ENCODE results near the gene SNTB2. TPM values are rescaled to one million over a fixed set of nuclear protein-coding genes. Genes with fewer than 3 reads are reported as not detected.
A peak's percentile ranks its signal among the peaks of the same experiment; 100 is the strongest.
"Not testable (repeated sequence)": the region's sequence is repeated elsewhere in the genome, so short reads cannot be mapped to it uniquely, and the experiment has no call there.

The SNTB2 gene
- polyA plus RNA-seq, 6 donors from 2014 or later: 2.4 to 7.1 (median 4.2) TPM

GRCh38 chr16:69293401-69293800 lies 106.4 kb downstream of the SNTB2 start:
- H3K27me3 Mint-ChIP-seq: no peaks in the 10 kb centered on the region
- H3K27ac Mint-ChIP-seq: peak overlapping the region in 1 of 6 donors; percentile 42
- no peaks in the 10 kb centered on the region for H3K36me3 Mint-ChIP-seq
- DNase-seq (no peak), ATAC-seq (ENCODE audit: low read depth in 2 of 2) (no peak)
- H3K9me3 Mint-ChIP-seq: no peaks in the 10 kb centered on the region
- H3K4me3 Mint-ChIP-seq: no peak overlapping the region
- no peaks in the 10 kb centered on the region for H3K4me1 Mint-ChIP-seq

- no peaks in the 10 kb centered on the region for H3K36me3 Mint-ChIP-seq
- no peak for ATAC-seq (ENCODE audit: low read depth in 2 of 2)
These were observed 107.1 kb downstream of the SNTB2 start for GRCh38 chr16:69294051-69294450.

GRCh38 chr16:69296771-69297170 lies 109.8 kb downstream of the SNTB2 start:
- not testable (repeated sequence) for H3K36me3 Mint-ChIP-seq; ATAC-seq (ENCODE audit: low read depth in 2 of 2); H3K27ac Mint-ChIP-seq; H3K27me3 Mint-ChIP-seq; H3K9me3 Mint-ChIP-seq; DNase-seq; H3K4me3 Mint-ChIP-seq; H3K4me1 Mint-ChIP-seq

More at GRCh38 chr16:69294051-69294450, 107.1 kb downstream of the SNTB2 start:
- H3K9me3 Mint-ChIP-seq: no peaks in the 10 kb centered on the region
- H3K4me3 Mint-ChIP-seq: no peak overlapping the region
- peak overlapping the region in 1 of 6 donors; percentile 33 for H3K27ac Mint-ChIP-seq
- no peak for DNase-seq
- no peaks in the 10 kb centered on the region for H3K27me3 Mint-ChIP-seq
- no peaks in the 10 kb centered on the region for H3K4me1 Mint-ChIP-seq

- peak overlapping the region in 1 of 6 donors; percentile 49 for H3K27ac Mint-ChIP-seq
- no peak overlapping the region for H3K4me3 Mint-ChIP-seq
- DNase-seq: no peak
- no peaks in the 10 kb centered on the region for H3K9me3 Mint-ChIP-seq
- H3K27me3 Mint-ChIP-seq: no peaks in the 10 kb centered on the region
- H3K4me1 Mint-ChIP-seq: peaks cover 0 to 4% (median 2%) of the 10 kb centered on the region in 3 donors
- H3K36me3 Mint-ChIP-seq: peaks cover 0 to 3% of the 10 kb centered on the region in 2 donors
- ATAC-seq (ENCODE audit: low read depth in 2 of 2): no peak
These were observed 111.3 kb downstream of the SNTB2 start for GRCh38 chr16:69298261-69298660.

GRCh38 chr16:69301187-69301586 lies 114.2 kb downstream of the SNTB2 start:
- peaks cover 0 to 3% of the 10 kb centered on the region in 2 donors for H3K36me3 Mint-ChIP-seq
- no peak for DNase-seq
- no peak overlapping the region for H3K27ac Mint-ChIP-seq
- ATAC-seq (ENCODE audit: low read depth in 2 of 2): no peak
- no peaks in the 10 kb centered on the region for H3K27me3 Mint-ChIP-seq
- H3K9me3 Mint-ChIP-seq: no peaks in the 10 kb centered on the region
- H3K4me3 Mint-ChIP-seq: no peak overlapping the region
- H3K4me1 Mint-ChIP-seq: peaks cover 0 to 4% (median 2%) of the 10 kb centered on the region in 3 donors

GRCh38 chr16:69301861-69302260 lies 114.9 kb downstream of the SNTB2 start:
- H3K4me3 Mint-ChIP-seq: no peak overlapping the region
- H3K27me3 Mint-ChIP-seq: no peaks in the 10 kb centered on the region
- no peaks in the 10 kb centered on the region for H3K9me3 Mint-ChIP-seq
- ATAC-seq (ENCODE audit: low read depth in 2 of 2) (no peak), DNase-seq (no peak)
- H3K4me1 Mint-ChIP-seq: peaks cover 0 to 4% (median 2%) of the 10 kb centered on the region in 3 donors
- H3K27ac Mint-ChIP-seq: no peak overlapping the region
- peaks cover 0 to 3% of the 10 kb centered on the region in 2 donors for H3K36me3 Mint-ChIP-seq

GRCh38 chr16:69302301-69302700 lies 115.3 kb downstream of the SNTB2 start:
- Mint-ChIP-seq H3K4me3 (no peak overlapping the region), H3K27ac (no peak overlapping the region), H3K4me1 (peaks cover 0 to 4% (median 2%) of the 10 kb centered on the region in 3 donors), H3K27me3 (no peaks in the 10 kb centered on the region), H3K36me3 (peaks cover 0 to 3% of the 10 kb centered on the region in 2 donors), H3K9me3 (no peaks in the 10 kb centered on the region)
- no peak for DNase-seq
- no peak for ATAC-seq (ENCODE audit: low read depth in 2 of 2)

- H3K36me3 Mint-ChIP-seq: peaks cover 0 to 3% of the 10 kb centered on the region in 2 donors
- DNase-seq: no peak
- H3K4me3 Mint-ChIP-seq: no peak overlapping the region
- no peaks in the 10 kb centered on the region for H3K27me3 Mint-ChIP-seq
- no peak for ATAC-seq (ENCODE audit: low read depth in 2 of 2)
- H3K4me1 Mint-ChIP-seq: peaks cover 4 to 10% (median 5%) of the 10 kb centered on the region in 3 donors
- H3K9me3 Mint-ChIP-seq: no peaks in the 10 kb centered on the region
- no peak overlapping the region for H3K27ac Mint-ChIP-seq
These were observed 119.1 kb downstream of the SNTB2 start for GRCh38 chr16:69306031-69306430.

- peaks cover 8 to 14% (median 11%) of the 10 kb centered on the region in 3 donors for H3K4me1 Mint-ChIP-seq
- H3K27ac Mint-ChIP-seq: no peak overlapping the region
- DNase-seq (no peak), ATAC-seq (ENCODE audit: low read depth in 2 of 2) (no peak)
- H3K27me3 Mint-ChIP-seq: no peaks in the 10 kb centered on the region
- no peaks in the 10 kb centered on the region for H3K9me3 Mint-ChIP-seq
- no peaks in the 10 kb centered on the region for H3K36me3 Mint-ChIP-seq
- H3K4me3 Mint-ChIP-seq: no peak overlapping the region
These were observed 120.1 kb downstream of the SNTB2 start for GRCh38 chr16:69307091-69307490.

GRCh38 chr16:69307856-69308255 lies 120.9 kb downstream of the SNTB2 start:
- H3K27me3 Mint-ChIP-seq: no peaks in the 10 kb centered on the region
- H3K4me1 Mint-ChIP-seq: peaks cover 7 to 15% (median 14%) of the 10 kb centered on the region in 3 donors
- peak overlapping the region in 1 of 8 donors; percentile 41 for H3K4me3 Mint-ChIP-seq
- H3K9me3 Mint-ChIP-seq: no peaks in the 10 kb centered on the region
- H3K36me3 Mint-ChIP-seq: no peaks in the 10 kb centered on the region
- DNase-seq (no peak), ATAC-seq (ENCODE audit: low read depth in 2 of 2) (no peak)
- no peak overlapping the region for H3K27ac Mint-ChIP-seq

GRCh38 chr16:69309316-69309715 lies 122.4 kb downstream of the SNTB2 start:
- no peaks in the 10 kb centered on the region for H3K36me3 Mint-ChIP-seq
- H3K27me3 Mint-ChIP-seq: no peaks in the 10 kb centered on the region
- H3K27ac Mint-ChIP-seq: peak overlapping the region in 1 of 6 donors; percentile 97
- DNase-seq (no peak), ATAC-seq (ENCODE audit: low read depth in 2 of 2) (no peak)
- H3K9me3 Mint-ChIP-seq: no peaks in the 10 kb centered on the region
- peak overlapping the region in 2 of 8 donors; percentile 44 to 52 for H3K4me3 Mint-ChIP-seq
- peaks cover 15 to 25% (median 21%) of the 10 kb centered on the region in 3 donors for H3K4me1 Mint-ChIP-seq

- Mint-ChIP-seq H3K27ac (peak within 1 kb of the TSS; percentile 79 to 98 (median 96)), H3K4me1 (peaks cover 15 to 31% (median 22%) of the 10 kb centered on the region in 3 donors), H3K9me3 (no peaks in the 10 kb centered on the region), H3K36me3 (no peaks in the 10 kb centered on the region), H3K27me3 (no peaks in the 10 kb centered on the region), H3K4me3 (peak within 1 kb of the TSS; percentile 90 to 100 (median 98))
- ATAC-seq (ENCODE audit: low read depth in 2 of 2) (peak; percentile 88 to 95), DNase-seq (peak; percentile 98)
These were observed 123.9 kb downstream of the SNTB2 start, which contains the start of gene VPS4A for GRCh38 chr16:69310653-69311532. TSS of gene VPS4A (plus strand) at chr16:69311350. CDS start at chr16:69311512, 162 bp downstream.

GRCh38 chr16:69311533-69312387 lies 124.8 kb downstream of the SNTB2 start:
- H3K4me1 Mint-ChIP-seq: peaks cover 15 to 32% (median 25%) of the 10 kb centered on the region in 3 donors
- peak overlapping the region; percentile 79 to 98 (median 96) for H3K27ac Mint-ChIP-seq
- ATAC-seq (ENCODE audit: low read depth in 2 of 2): peak; percentile 42 to 46
- no peaks in the 10 kb centered on the region for H3K9me3 Mint-ChIP-seq
- H3K4me3 Mint-ChIP-seq: peak overlapping the region; percentile 90 to 100 (median 98)
- no peaks in the 10 kb centered on the region for H3K27me3 Mint-ChIP-seq
- DNase-seq: no peak
- no peaks in the 10 kb centered on the region for H3K36me3 Mint-ChIP-seq

Data from naive B cell (primary cell).